Fibroblast of lung (primary cell): Measurements from ENCODE around the gene TRIB2. TPM values are rescaled to one million over a fixed set of nuclear protein-coding genes. Genes with fewer than 3 reads are reported as not detected.

ENCODE experiments used
- DNase-seq, 2 donors: peaks; one replicate each; pipeline versions ENCODE4 v3.0.0 to v3.0.0-alpha.2; 2010; ENCODE audit warnings: low read depth in 2 of 2
- H2AFZ ChIP-seq: 2 replicates; pipeline ENCODE4 v1.5.1; 2012; ENCODE audit warnings: low read length, control low read depth, inconsistent platforms
- H3K27ac ChIP-seq: 2 replicates; pipeline ENCODE4 v1.5.1; 2011; ENCODE audit warnings: low read length, control low read depth; ENCODE audit not compliant: insufficient read depth
- H3K27me3 ChIP-seq: 2 replicates; pipeline ENCODE4 v1.5.1; 2011; ENCODE audit warnings: mild to moderate bottlenecking, low read length; ENCODE audit not compliant: control insufficient read depth, insufficient read depth
- H3K36me3 ChIP-seq: 2 replicates; pipeline ENCODE4 v1.5.1; 2011; ENCODE audit warnings: low read length; ENCODE audit not compliant: control insufficient read depth, insufficient read depth
- H3K4me1 ChIP-seq: 2 replicates; pipeline ENCODE4 v1.5.1; 2011; ENCODE audit warnings: low read length; ENCODE audit not compliant: control insufficient read depth, insufficient read depth; ENCODE audit errors: extremely low read depth
- H3K4me2 ChIP-seq: 2 replicates; pipeline ENCODE4 v1.5.1; 2011; ENCODE audit warnings: low read length, control low read depth; ENCODE audit not compliant: insufficient read depth; ENCODE audit errors: extremely low read depth
- H3K4me3 ChIP-seq, 4 experiments: fragments of 200-600 bp in 1 of 4; sonication (generic) in 1 of 4; replicated peaks in 1 of 4; 2 replicates each; pipeline ENCODE4 v1.5.1; 2011 to 2016; ENCODE audit warnings: low read length in 4 of 4, low read depth in 3 of 4, mild to moderate bottlenecking in 3 of 4, control low read depth in 2 of 4, inconsistent platforms in 1 of 4, mixed read lengths in 1 of 4; ENCODE audit not compliant: insufficient read depth in 1 of 4; ENCODE audit errors: control extremely low read depth in 1 of 4
- H3K79me2 ChIP-seq: 2 replicates; pipeline ENCODE4 v1.5.1; 2012; ENCODE audit warnings: mild to moderate bottlenecking, low read length, inconsistent platforms; ENCODE audit not compliant: control insufficient read depth, insufficient read depth
- H3K9ac ChIP-seq: 2 replicates; pipeline ENCODE4 v1.5.1; 2011; ENCODE audit warnings: mild to moderate bottlenecking, low read length, control low read depth; ENCODE audit not compliant: insufficient read depth
- H3K9me3 ChIP-seq: 2 replicates; pipeline ENCODE4 v1.5.1; 2012; ENCODE audit warnings: low read depth, low read length; ENCODE audit not compliant: control insufficient read depth, insufficient read depth
- H4K20me1 ChIP-seq: 2 replicates; pipeline ENCODE4 v1.5.1; 2011; ENCODE audit warnings: low read length; ENCODE audit not compliant: control insufficient read depth, insufficient read depth; ENCODE audit errors: extremely low read depth
- CTCF ChIP-seq, 2 donors: IDR thresholded peaks in 1 of 2; conservative IDR thresholded peaks in 1 of 2; 1 replicate in 1 of 2; 2 replicates in 1 of 2; pipeline ENCODE4 v1.5.1; 2011 to 2012; ENCODE audit warnings: low read length in 2 of 2, control low read depth in 1 of 2, inconsistent platforms in 1 of 2, low read depth in 1 of 2, mild to moderate bottlenecking in 1 of 2
- EZH2 ChIP-seq: IDR thresholded peaks from 2 replicates; pipeline ENCODE4 v1.5.1; 2012; ENCODE audit warnings: low read length, control low read depth, mild to moderate bottlenecking; ENCODE audit errors: missing control alignments
- polyA plus RNA-seq, 2 donors: library from polyadenylated mRNA; depleted of rRNA in 1 of 2; stranded (reverse) in 1 of 2; unstranded in 1 of 2; fragments of >200 nt; gene quantifications; 2 replicates each; pipeline ENCODE4 v1.2.1, GENCODE V29; 2011 to 2012; ENCODE audit warnings: missing spikeins in 1 of 2
- total RNA-seq: library from RNA; depleted of rRNA; stranded (reverse); fragments of >200 nt; gene quantifications from 2 replicates; pipeline ENCODE4 v1.2.1, GENCODE V29; 2014

TRIB2 gene
- total and polyA plus RNA-seq, 2 donors (not counting 1 experiment from before 2014, with no cell fraction given), result 26.1 to 31.0 TPM

GRCh38 chr2:12759248-12759647 lies 42.5 kb downstream of the TRIB2 start:
- Histone ChIP-seq H3K27me3 (no peaks in the 10 kb centered on the region), H3K4me2 (peak overlapping the region; percentile 45), H3K4me1 (peaks cover 10% of the 10 kb centered on the region), H3K27ac (peak overlapping the region; percentile 63), H2AFZ (no peak overlapping the region), H4K20me1 (no peaks in the 10 kb centered on the region), H3K79me2 (no peaks in the 10 kb centered on the region), H3K36me3 (no peaks in the 10 kb centered on the region), H3K9ac (no peak overlapping the region), H3K9me3 (no peaks in the 10 kb centered on the region), H3K4me3 (no peak overlapping the region)
- DNase-seq, result peak; percentile 88 to 97
- no peak for TF ChIP-seq CTCF (conservative IDR thresholded peaks at IDR 0.05 in 1 of 2, IDR thresholded peaks at IDR 0.05 in 1 of 2; ENCODE audit: low read depth in 1 of 2, low read length in 2 of 2)

DNA sequence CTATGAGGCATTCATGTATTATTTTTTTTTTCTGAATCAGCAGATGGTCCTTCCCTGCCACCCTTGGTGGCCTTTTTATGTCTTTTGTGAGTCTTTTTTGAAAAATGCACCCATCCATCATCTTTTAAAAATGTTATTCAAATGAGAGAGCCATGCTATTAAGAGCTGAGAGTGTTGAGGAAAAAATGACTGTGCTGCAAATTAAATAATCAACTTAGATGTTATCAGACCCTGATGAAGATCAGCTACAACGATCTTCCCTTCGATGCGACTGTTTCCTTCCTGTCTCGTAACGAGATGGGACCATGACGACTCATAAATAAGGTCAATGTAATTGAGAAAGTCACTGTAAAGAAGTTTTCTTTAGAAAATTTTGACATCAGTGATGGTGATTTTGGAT lies 44.4 kb downstream of the TRIB2 start:
- no peak overlapping the region for H3K27ac ChIP-seq
- H2AFZ ChIP-seq, result no peak overlapping the region
- H3K4me2 ChIP-seq, result no peak overlapping the region
- H3K4me3 ChIP-seq, result no peak overlapping the region
- no peaks in the 10 kb centered on the region for H3K79me2 ChIP-seq
- no peaks in the 10 kb centered on the region for H3K27me3 ChIP-seq
- no peak overlapping the region for H3K9ac ChIP-seq
- no peaks in the 10 kb centered on the region for H3K36me3 ChIP-seq
- no peak for DNase-seq
- H4K20me1 ChIP-seq, result no peaks in the 10 kb centered on the region
- no peak for TF ChIP-seq CTCF (conservative IDR thresholded peaks at IDR 0.05 in 1 of 2, IDR thresholded peaks at IDR 0.05 in 1 of 2; ENCODE audit: low read depth in 1 of 2, low read length in 2 of 2)
- no peak for TF ChIP-seq EZH2
- H3K9me3 ChIP-seq, result no peaks in the 10 kb centered on the region
- H3K4me1 ChIP-seq, result peaks cover 10% of the 10 kb centered on the region

GRCh38 chr2:12762337-12762736 lies 45.6 kb downstream of the TRIB2 start:
- no peak overlapping the region for H3K9ac ChIP-seq
- H3K27me3 ChIP-seq, result no peaks in the 10 kb centered on the region
- no peaks in the 10 kb centered on the region for H3K36me3 ChIP-seq
- H3K4me1 ChIP-seq, result peaks cover 5% of the 10 kb centered on the region
- no peak overlapping the region for H3K4me3 ChIP-seq
- no peaks in the 10 kb centered on the region for H4K20me1 ChIP-seq
- TF ChIP-seq EZH2 (no peak), CTCF (conservative IDR thresholded peaks at IDR 0.05 in 1 of 2, IDR thresholded peaks at IDR 0.05 in 1 of 2; ENCODE audit: low read depth in 1 of 2, low read length in 2 of 2) (no peak)
- no peak overlapping the region for H3K4me2 ChIP-seq
- H3K9me3 ChIP-seq, result no peaks in the 10 kb centered on the region
- no peak for DNase-seq
- no peak overlapping the region for H3K27ac ChIP-seq
- H3K79me2 ChIP-seq, result no peaks in the 10 kb centered on the region
- H2AFZ ChIP-seq, result no peak overlapping the region
